Upper lobe of right lung (tissue), 1 donor: Measurements from ENCODE around the gene SLC66A2. TPM values are rescaled to one million over a fixed set of nuclear protein-coding genes. Genes with fewer than 3 reads are reported as not detected.

Experiments
- ATAC-seq: fragments of 200-7000 bp; cut with Tn5 transposase; one replicate; pipeline ENCODE4 v1.9.1; 2020; ENCODE audit warnings: mild to moderate bottlenecking, moderate library complexity
- DNase-seq: peaks from one replicate; pipeline ENCODE4 v3.0.0-alpha.2; 2020
- H3K27ac ChIP-seq: fragments of 200-600 bp; one replicate; pipeline ENCODE4 v1.8.0; 2022
- H3K27me3 ChIP-seq: fragments of 200-600 bp; one replicate; pipeline ENCODE4 v1.8.0; 2022; ENCODE audit warnings: mild to moderate bottlenecking
- H3K36me3 ChIP-seq: fragments of 200-600 bp; one replicate; pipeline ENCODE4 v1.8.0; 2022
- H3K4me1 ChIP-seq: fragments of 200-600 bp; one replicate; pipeline ENCODE4 v1.8.0; 2022
- H3K4me3 ChIP-seq: fragments of 200-600 bp; one replicate; pipeline ENCODE4 v1.8.0; 2022; ENCODE audit warnings: mild to moderate bottlenecking
- H3K9me3 ChIP-seq: fragments of 200-600 bp; one replicate; pipeline ENCODE4 v1.8.0; 2022
- intact Hi-C: fragments of 100-400 bp; cut with DNase I; formaldehyde crosslinking; loops from one replicate; pipeline ENCODE4 v1.11.0; 2022
- total RNA-seq: library from RNA; stranded (reverse); fragmentation: NEBNext Ultra II Directional; extraction: Animal tissue kit (Norgen Biotek cat#: 25700); gene quantifications from one replicate; pipeline ENCODE4 v1.2.1, GENCODE V29; 2021
- TF ChIP-seq, protein P1 (sequence below): fragments of 200-600 bp; IDR thresholded peaks from one replicate; pipeline ENCODE4 v1.8.0; 2022; ENCODE audit warnings: antibody characterized with exemption
- donor health status: DM: no; HTN: yes; CAD: no; lungs with severe emphysema.

The SLC66A2 gene
- total RNA-seq, 1 donor from 2014 or later = 59.5 TPM

DNA sequence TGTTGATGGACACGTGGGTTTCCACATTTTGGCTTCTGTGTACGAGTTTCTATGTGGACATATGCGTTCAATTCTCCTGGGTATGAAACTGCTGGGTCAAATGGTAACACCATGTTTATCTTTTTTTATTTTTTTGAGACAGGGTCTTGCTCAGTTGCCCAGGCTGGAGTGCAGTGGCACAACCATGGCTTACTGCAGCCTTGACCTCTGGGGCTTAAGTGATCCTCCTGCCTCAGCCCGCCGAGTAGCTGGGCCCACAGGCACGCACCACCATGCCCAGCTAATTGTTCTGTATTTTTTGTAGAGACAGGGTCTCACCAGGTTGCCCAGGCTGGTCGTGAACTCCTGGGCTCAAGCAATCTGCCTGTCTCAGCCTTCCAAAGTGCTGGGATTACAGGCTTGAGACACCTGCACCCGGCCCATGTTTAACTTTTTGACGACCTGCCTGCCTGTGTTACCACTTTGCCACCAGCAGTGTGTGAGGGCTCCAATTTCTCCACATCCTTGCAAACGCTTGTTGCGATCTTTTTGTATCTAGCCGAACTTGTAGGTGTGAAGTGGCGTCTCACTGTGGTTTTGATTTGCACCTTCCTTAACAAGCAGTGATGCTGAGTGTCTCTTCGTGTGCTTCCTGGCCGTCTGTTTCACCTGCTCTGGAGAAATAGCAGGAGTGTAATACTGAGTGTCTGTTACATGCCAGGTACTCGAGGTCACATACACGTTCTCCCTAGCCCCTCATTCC lies 19.9 kb upstream of the SLC66A2 start:
- intact Hi-C loops = no loop called here
- ATAC-seq (no peak), DNase-seq (no peak)
- no peaks in the 10 kb centered on the region for H3K9me3 ChIP-seq
- peaks cover 72% of the 10 kb centered on the region for H3K36me3 ChIP-seq
- no peaks in the 10 kb centered on the region for H3K4me1 ChIP-seq
- H3K27me3 ChIP-seq = no peaks in the 10 kb centered on the region
- H3K4me3 ChIP-seq = no peak overlapping the region
- no peak overlapping the region for H3K27ac ChIP-seq
- TF ChIP-seq, protein P1, sequence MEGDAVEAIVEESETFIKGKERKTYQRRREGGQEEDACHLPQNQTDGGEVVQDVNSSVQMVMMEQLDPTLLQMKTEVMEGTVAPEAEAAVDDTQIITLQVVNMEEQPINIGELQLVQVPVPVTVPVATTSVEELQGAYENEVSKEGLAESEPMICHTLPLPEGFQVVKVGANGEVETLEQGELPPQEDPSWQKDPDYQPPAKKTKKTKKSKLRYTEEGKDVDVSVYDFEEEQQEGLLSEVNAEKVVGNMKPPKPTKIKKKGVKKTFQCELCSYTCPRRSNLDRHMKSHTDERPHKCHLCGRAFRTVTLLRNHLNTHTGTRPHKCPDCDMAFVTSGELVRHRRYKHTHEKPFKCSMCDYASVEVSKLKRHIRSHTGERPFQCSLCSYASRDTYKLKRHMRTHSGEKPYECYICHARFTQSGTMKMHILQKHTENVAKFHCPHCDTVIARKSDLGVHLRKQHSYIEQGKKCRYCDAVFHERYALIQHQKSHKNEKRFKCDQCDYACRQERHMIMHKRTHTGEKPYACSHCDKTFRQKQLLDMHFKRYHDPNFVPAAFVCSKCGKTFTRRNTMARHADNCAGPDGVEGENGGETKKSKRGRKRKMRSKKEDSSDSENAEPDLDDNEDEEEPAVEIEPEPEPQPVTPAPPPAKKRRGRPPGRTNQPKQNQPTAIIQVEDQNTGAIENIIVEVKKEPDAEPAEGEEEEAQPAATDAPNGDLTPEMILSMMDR = no peak

DNA sequence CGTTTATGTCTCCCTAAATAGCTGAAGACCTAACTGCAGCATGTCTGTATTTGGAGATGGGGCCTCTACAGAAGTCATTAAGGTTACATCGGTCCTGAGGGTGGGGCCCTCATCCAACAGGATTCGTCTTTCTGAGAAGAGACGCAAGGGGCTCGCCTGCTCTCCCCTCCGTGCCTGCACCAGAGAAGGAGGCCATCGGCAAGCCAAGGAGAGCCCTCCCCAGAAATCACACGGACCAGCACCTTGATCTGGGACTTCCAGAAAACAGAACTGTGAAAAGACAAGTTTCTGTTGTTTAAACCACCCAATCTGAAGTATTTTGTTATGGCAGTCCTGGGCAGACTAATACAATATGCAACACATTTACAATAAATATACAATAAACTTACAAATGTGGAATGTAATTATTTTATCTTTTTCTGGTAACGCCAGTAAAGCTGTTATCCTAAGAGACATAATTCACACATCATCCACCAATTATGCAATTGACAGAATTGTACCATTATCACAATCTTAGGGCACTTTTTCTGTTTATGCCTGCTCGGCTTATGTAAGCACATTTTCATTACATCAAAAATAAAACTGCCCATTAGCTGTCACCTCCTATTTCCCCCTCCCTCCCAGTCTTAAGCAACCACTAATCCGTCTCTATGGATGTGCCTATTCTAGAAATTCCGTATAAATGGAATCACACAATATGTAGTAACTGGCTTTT lies 19.1 kb upstream of the SLC66A2 start:
- Histone ChIP-seq H3K36me3 (peaks cover 64% of the 10 kb centered on the region), H3K27ac (no peak overlapping the region), H3K4me3 (no peak overlapping the region), H3K9me3 (no peaks in the 10 kb centered on the region), H3K4me1 (peaks cover 2% of the 10 kb centered on the region), H3K27me3 (no peaks in the 10 kb centered on the region)
- no peak for ATAC-seq
- intact Hi-C loops = no loop called here
- DNase-seq = no peak
- TF ChIP-seq, protein P1 = no peak

DNA sequence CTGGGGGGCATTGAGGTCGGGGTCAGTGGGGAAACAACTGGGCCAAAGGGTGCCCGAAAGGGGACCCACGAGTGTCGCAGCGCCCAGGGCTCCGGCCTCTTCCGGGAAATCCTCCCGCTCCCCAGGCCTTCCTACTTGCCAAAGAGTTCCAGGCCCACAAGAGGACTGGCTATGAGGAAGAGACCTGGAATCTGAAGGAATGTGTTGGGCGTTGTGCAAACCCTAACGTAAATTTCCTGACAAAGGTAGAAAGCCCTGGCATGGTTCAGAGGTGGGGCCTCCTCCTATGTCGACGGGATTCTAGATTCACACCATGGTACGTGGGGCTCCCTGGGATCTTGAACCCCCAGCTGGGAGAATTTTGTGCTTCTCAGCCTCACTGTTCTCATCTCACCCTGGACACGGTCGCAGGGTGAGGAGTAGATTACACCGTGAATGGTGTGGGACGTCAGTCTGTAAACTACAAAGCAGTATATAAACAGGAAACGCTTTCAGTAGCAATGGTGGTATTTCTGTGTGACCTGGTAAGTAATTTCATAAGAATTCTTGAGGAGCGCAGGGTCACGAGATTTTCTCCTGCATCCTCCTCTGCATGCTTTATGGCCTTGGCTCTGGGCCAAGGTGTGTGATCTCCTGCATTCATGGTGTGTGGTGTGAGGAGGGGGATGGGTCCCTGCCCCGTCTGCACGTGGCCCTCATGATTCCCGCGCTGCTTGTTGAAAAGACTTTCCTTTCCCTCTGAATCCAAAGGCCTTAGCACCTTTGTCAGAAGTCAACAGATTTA lies 13.9 kb upstream of the SLC66A2 start:
- peak; percentile 57 for ATAC-seq
- intact Hi-C loops = no loop called here
- no peaks in the 10 kb centered on the region for H3K27me3 ChIP-seq
- TF ChIP-seq, protein P1 = no peak
- peak; percentile 80 for DNase-seq
- H3K36me3 ChIP-seq = peaks cover 17% of the 10 kb centered on the region
- H3K9me3 ChIP-seq = no peaks in the 10 kb centered on the region
- peak overlapping the region; percentile 85 for H3K27ac ChIP-seq
- H3K4me3 ChIP-seq = peak overlapping the region; percentile 63
- H3K4me1 ChIP-seq = peaks cover 21% of the 10 kb centered on the region

DNA sequence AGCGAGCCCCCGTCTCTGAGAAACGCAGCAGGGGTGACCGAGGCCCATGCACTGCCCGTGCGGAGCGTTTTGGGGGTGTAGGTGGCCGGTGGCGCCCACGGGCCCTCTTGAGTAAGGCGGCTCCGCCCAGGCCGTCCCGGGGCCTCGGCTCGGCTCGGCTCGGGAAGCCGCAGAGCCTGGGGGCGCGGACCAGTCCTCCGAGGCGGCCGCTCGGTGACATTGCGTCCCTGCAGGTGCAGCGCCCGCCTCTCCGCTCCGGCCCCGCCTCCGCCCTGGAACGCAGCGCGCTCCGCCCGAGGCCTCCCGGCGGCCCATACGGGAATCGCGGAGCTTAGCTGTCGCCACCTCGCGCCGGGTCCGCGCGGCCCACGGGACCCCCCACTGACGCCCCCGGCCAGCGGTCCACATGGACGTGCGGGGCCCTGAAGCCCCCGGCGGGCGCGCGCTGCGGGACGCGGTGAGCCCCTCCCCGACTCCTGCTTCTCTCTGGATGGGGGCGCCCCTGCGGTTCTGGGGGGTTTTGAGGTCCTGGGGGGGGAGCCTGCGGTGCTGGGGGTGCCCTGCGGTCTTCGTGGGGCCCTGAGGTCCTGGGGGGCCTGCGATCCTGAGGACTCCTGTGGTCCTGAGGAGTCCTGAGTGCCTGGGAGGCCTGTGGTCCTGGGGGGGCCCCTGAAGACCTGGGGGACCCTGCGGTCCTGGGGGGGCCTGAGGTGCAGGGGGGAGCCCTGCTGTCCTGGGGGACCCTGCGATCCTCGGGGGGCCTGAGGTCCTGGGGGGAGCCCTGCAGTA lies 13.1 kb upstream of the SLC66A2 start, which contains the start of gene HSBP1L1:
HSBP1L1 (plus strand) TSS at position 314 of the 789 bp plus-strand sequence; CDS start at position 407, 93 bp downstream.
- Histone ChIP-seq H3K4me1 (peaks cover 26% of the 10 kb centered on the region), H3K27me3 (no peaks in the 10 kb centered on the region), H3K27ac (peak within 1 kb of the TSS; percentile 85), H3K4me3 (peak within 1 kb of the TSS; percentile 63), H3K36me3 (peaks cover 10% of the 10 kb centered on the region), H3K9me3 (no peaks in the 10 kb centered on the region)
- intact Hi-C loops = no loop called here
- TF ChIP-seq, protein P1 = peak; percentile 44
- peak; percentile 89 for ATAC-seq
- DNase-seq = peak; percentile 93
